GM12892 (cell line): ENCODE data around the gene SFTPB.

Experiments
- POLR2A ChIP-seq: IDR thresholded peaks from 2 replicates; pipeline ENCODE4 v1.6.1; 2011; ENCODE audit warnings: low read depth, low read length, control low read depth
- TAF1 ChIP-seq: IDR thresholded peaks from 2 replicates; pipeline ENCODE4 v1.6.1; 2011; ENCODE audit warnings: low read depth, mild to moderate bottlenecking, control low read depth, low read length, borderline replicate concordance

- no peak for TF ChIP-seq TAF1
- TF ChIP-seq POLR2A: no peak
Observed at GRCh38 chr2:85666016-85666415, 2.0 kb downstream of the SFTPB start.
